ENCODE results near the gene ENG.
A peak's percentile ranks its signal among the peaks of the same experiment; 100 is the strongest.

Gene ENG

DNA sequence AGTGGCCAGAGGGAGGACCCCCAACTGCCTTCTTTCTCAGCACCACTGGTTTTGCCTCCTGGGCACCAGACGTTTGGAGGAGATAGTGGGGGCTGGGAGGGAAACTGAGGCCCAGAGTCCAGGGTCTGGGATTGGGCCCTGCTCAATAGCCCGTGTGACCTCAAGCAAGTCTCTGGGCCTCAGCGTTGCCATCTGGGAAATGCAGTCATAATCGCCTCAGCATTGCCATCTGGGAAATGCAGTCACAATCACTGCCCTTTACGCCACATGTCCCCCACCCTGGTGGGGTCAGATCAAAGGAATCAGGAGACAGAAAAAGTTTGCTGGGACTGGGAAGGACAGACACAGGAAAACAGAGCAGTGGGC, 77.6 kb downstream of the ENG start:
- DNase-seq (ENCODE audit: low read depth) = no peak

- no peak for DNase-seq (ENCODE audit: low read depth)
Observed at GRCh38 chr9:127776195-127776923, 78.1 kb downstream of the ENG start.

DNA sequence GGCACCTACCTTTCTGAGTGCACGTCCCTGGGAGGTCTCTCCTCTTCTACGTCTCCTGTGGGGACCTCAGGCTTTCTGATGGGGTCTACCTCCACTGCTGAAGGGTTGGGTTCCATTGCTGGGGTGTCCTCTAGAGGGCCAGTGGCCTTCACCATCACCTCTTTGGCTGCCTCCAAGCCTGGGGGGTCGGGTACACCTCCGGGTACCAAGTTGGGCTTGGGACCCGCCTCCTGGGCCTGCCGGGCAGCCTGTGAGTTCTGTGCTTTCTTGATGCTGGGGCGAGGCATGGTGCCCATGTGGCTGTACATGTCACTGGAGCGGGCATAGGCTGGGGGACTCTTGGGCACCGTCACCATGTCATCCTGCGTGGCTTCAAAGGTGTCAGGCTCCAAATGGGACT, 80.5 kb downstream of the ENG start:
- DNase-seq (ENCODE audit: low read depth) = no peak

DNA sequence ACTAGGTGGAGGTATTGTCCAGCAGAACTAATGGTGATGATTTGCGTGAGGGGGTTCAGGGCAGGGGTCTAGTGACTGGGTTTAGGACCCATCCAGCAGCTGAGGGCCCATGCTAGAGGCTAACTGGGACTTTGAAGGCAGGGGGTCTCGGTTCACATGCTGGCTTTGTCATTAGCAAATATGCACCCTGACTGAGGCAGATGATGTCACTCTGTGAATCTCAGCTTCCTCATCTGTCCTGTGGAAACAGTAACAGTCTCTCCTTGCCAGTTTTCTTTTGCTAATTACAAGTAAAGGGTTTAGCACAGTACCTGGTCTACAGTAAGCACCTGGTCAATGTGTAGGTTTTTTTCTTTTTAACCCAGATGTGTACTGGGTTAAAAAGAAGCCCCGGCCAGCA, 81.2 kb downstream of the ENG start:
- no peak for DNase-seq (ENCODE audit: low read depth)

DNA sequence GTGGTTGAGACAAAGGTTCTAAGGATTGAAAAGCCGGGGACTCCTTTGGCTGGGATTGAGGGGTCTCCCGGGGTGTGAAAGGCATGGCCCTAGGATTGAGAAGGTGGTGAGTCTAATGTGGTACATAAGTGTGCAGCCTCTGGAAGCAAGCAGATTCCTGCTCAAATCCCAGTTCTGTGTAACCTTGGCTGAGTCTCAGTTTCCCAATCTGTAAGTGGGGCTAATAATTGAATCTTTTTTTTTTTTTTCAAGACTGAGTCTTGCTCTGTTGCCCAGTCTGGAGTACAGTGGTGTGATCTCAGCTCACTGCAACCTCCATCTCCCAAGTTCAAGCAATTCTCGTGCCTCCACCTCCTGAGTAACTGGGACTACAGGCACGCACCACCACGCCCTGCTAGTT, 81.9 kb downstream of the ENG start:
- DNase-seq (ENCODE audit: low read depth) = no peak

GRCh38 chr9:127771570-127772189, 82.8 kb downstream of the ENG start:
- no peak for DNase-seq (ENCODE audit: low read depth)

DNA sequence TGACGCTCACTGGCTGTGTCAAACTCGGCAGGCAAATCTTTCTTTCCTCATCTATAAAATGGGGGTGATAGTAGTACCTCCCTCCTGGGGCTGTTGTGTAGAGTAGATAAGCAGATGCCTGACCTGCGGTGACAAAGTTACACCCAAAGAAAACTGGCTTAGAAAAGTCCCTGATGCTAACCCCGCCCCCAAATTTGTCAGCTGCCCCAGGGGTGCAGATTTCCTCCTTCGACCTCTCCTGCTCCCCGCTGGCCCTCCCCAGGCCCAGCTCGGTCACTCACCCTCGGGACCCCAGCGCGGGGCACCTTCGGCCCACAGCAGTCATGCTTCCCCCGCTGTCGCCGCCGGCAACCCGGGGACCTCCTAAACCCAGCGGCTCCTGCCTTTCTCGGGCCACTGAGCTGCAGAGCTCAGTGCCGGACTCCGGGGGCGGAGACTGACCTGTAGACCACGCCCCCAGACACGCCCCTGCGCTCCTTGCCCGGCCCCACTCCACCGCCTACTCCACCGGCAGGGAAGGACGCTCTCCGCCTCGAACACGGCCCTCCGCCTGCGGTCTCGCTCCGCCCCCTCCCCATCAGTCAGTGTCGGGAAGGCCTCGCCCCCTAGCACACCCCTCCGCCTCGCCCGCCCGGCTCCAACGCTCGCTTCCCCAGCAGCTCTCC, 83.4 kb downstream of the ENG start:
- DNase-seq (ENCODE audit: low read depth) = peak; percentile 58

GRCh38 chr9:127770583-127770904, 83.9 kb downstream of the ENG start:
- DNase-seq (ENCODE audit: low read depth) = no peak

- no peak for DNase-seq (ENCODE audit: low read depth)
Observed at GRCh38 chr9:127769929-127770582, 84.4 kb downstream of the ENG start.

GRCh38 chr9:127769101-127769500, 85.4 kb downstream of the ENG start:
- no peak for DNase-seq (ENCODE audit: low read depth)

- DNase-seq (ENCODE audit: low read depth) = no peak
Observed at GRCh38 chr9:127768698-127769097, 85.8 kb downstream of the ENG start.

GRCh38 chr9:127767909-127768331, 86.5 kb downstream of the ENG start:
- no peak for DNase-seq (ENCODE audit: low read depth)

DNA sequence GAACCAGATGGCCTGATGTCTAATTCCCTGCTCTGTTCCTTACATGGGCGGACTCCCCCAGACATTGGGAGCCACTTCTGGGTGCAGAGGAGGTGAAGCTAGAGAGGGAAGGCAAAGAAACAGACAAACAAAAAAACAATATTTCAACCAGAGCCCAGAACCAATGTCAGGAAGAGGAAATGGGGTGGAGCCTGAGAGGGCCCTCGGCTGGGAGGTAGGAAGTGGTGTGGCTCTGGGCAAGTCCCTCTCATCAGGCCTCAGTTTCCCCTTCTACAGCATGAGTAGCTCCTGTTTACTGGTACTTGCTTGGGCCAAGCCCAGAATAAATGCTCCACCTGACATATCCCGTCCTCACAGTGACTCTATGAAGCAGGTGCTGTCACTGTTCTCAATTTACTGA, 87.0 kb downstream of the ENG start:
- no peak for DNase-seq (ENCODE audit: low read depth)

- no peak for DNase-seq (ENCODE audit: low read depth)
Observed at GRCh38 chr9:127765418-127765817, 89.0 kb downstream of the ENG start.
